B cell (primary cell): ENCODE measurements around the gene ADGRV1. TPM values are rescaled to one million over a fixed set of nuclear protein-coding genes. Genes with fewer than 3 reads are reported as not detected.

ENCODE experiments used
- ATAC-seq: fragments of 200-7000 bp; cut with Tn5 transposase; one replicate; pipeline ENCODE4 v1.10.0; 2021; ENCODE audit warnings: low read depth, mild to moderate bottlenecking, moderate number of reproducible peaks, moderate library complexity
- CTCF ChIA-PET: fragments of 350-600 bp; sonication (Branson Sonifier 250); formaldehyde crosslinking; loops from one replicate; lab custom pipeline; 2021; ENCODE audit warnings: antibody characterized with exemption, inconsistent platforms; lab: Charles Lee
- POLR2A ChIA-PET: fragments of 350-600 bp; sonication (Branson Sonifier 250); formaldehyde crosslinking; loops from one replicate; lab custom pipeline; 2021; ENCODE audit warnings: antibody characterized with exemption; lab: Charles Lee
- DNase-seq: peaks from one replicate; pipeline ENCODE4 v3.0.0; 2013
- H2AFZ ChIP-seq: 2 replicates; pipeline ENCODE4 v1.6.1; 2012; ENCODE audit warnings: mild to moderate bottlenecking, low read depth, low read length; ENCODE audit not compliant: insufficient read depth, poor library complexity, severe bottlenecking
- H3K27ac ChIP-seq, 2 donors: 1 replicate in 1 of 2; 2 replicates in 1 of 2; pipeline ENCODE4 v1.5.1; 2012 to 2013; ENCODE audit warnings: low read length in 2 of 2, mild to moderate bottlenecking in 2 of 2, moderate library complexity in 1 of 2
- H3K27me3 ChIP-seq, 4 experiments: fragments of 200-600 bp in 1 of 4; sonication (generic) in 1 of 4; replicated peaks in 1 of 4; 1 replicate in 2 of 4; 2 replicates in 2 of 4; pipeline versions ENCODE4 v1.6.1 to v1.7.0; 2013 to 2016; ENCODE audit warnings: low read length in 3 of 4, mild to moderate bottlenecking in 2 of 4, mixed read lengths in 1 of 4, moderate library complexity in 1 of 4; ENCODE audit not compliant: insufficient read depth in 4 of 4, control insufficient read depth in 3 of 4; ENCODE audit errors: control extremely low read depth in 1 of 4
- H3K36me3 ChIP-seq, 2 experiments: replicated peaks in 1 of 2; 1 replicate in 1 of 2; 2 replicates in 1 of 2; pipeline versions ENCODE4 v1.6.1 to v1.7.1; 2013; ENCODE audit warnings: low read length in 1 of 2; ENCODE audit not compliant: insufficient read depth in 2 of 2, control insufficient read depth in 1 of 2; ENCODE audit errors: control extremely low read depth in 1 of 2, extremely low read depth in 1 of 2
- H3K4me1 ChIP-seq, 2 donors: fragments of 200-600 bp in 1 of 2; sonication (generic) in 1 of 2; 1 replicate in 1 of 2; 2 replicates in 1 of 2; pipeline versions ENCODE4 v1.5.1 to v1.6.1; 2013 to 2017; ENCODE audit warnings: low read length in 2 of 2; ENCODE audit not compliant: control insufficient read depth in 2 of 2, insufficient read depth in 2 of 2
- H3K4me2 ChIP-seq: replicated peaks from 2 replicates; pipeline ENCODE3; 2012; ENCODE audit warnings: mild to moderate bottlenecking, low read depth, low read length; ENCODE audit not compliant: poor library complexity, severe bottlenecking
- H3K4me3 ChIP-seq, 5 experiments: fragments of 200-600 bp in 1 of 5; sonication (generic) in 1 of 5; 1 replicate in 3 of 5; 2 replicates in 2 of 5; pipeline versions ENCODE4 v1.5.1 to v1.7.0; 2011 to 2016; ENCODE audit warnings: low read length in 4 of 5, mild to moderate bottlenecking in 4 of 5, low read depth in 2 of 5, control low read depth in 1 of 5, moderate library complexity in 1 of 5; ENCODE audit not compliant: insufficient read depth in 1 of 5; ENCODE audit errors: control extremely low read depth in 1 of 5, extremely low read depth in 1 of 5
- H3K79me2 ChIP-seq: fragments of 200-600 bp; sonication (generic); one replicate; pipeline ENCODE4 v1.6.0; 2016; ENCODE audit warnings: low read length; ENCODE audit not compliant: control insufficient read depth, insufficient read depth
- H3K9ac ChIP-seq: fragments of 200-600 bp; sonication (generic); 2 replicates; pipeline ENCODE4 v1.6.1; 2017; ENCODE audit warnings: mild to moderate bottlenecking, low read length, moderate library complexity
- H3K9me3 ChIP-seq, 3 donors: one replicate each; pipeline versions ENCODE4 v1.6.1 to v1.7.1; 2013; ENCODE audit warnings: low read length in 2 of 3; ENCODE audit not compliant: control insufficient read depth in 2 of 3, insufficient read depth in 1 of 3; ENCODE audit errors: control extremely low read depth in 1 of 3
- H4K20me1 ChIP-seq: 2 replicates; pipeline ENCODE4 v1.6.0; 2012; ENCODE audit warnings: mild to moderate bottlenecking, low read length; ENCODE audit not compliant: insufficient read depth, control insufficient read depth, poor library complexity, severe bottlenecking
- H3K27ac Mint-ChIP-seq: one replicate; pipeline ENCODE4 v1.8.0; 2021; ENCODE audit warnings: mixed read lengths
- H3K27me3 Mint-ChIP-seq: one replicate; pipeline ENCODE4 v1.8.0; 2021; ENCODE audit warnings: mixed read lengths
- H3K4me1 Mint-ChIP-seq: one replicate; pipeline ENCODE4 v1.8.0; 2021; ENCODE audit warnings: mixed read lengths
- H3K4me3 Mint-ChIP-seq: one replicate; pipeline ENCODE4 v1.8.0; 2021; ENCODE audit warnings: mixed read lengths
- H3K9me3 Mint-ChIP-seq: one replicate; pipeline ENCODE4 v1.8.0; 2022; ENCODE audit warnings: mixed read lengths; ENCODE audit not compliant: insufficient read depth
- CTCF ChIP-seq: fragments of 200-600 bp; IDR thresholded peaks from one replicate; pipeline ENCODE4 v1.8.0; 2022; ENCODE audit warnings: antibody characterized with exemption, mild to moderate bottlenecking
- EZH2 ChIP-seq: IDR thresholded peaks from 2 replicates; pipeline ENCODE4 v1.6.1; 2012; ENCODE audit warnings: borderline replicate concordance, low read depth, mild to moderate bottlenecking, moderate library complexity, low read length; ENCODE audit not compliant: insufficient read depth, poor library complexity, severe bottlenecking
- WGBS: methylation state at CpG from one replicate; pipeline ENCODE4 v1.1.5; 2013; ENCODE audit warnings: missing lambda C conversion rate; ENCODE audit not compliant: insufficient coverage; 5-methylcytosine and 5-hydroxymethylcytosine counted together
- intact Hi-C: fragments of 100-400 bp; cut with micrococcal nuclease; formaldehyde crosslinking; loops from one replicate; pipeline ENCODE4 v1.10.0; 2022
- polyA plus RNA-seq: library from polyadenylated mRNA; depleted of rRNA; stranded (reverse); fragments of >200 nt; gene quantifications from 2 replicates; pipeline ENCODE4 v1.2.3, GENCODE V29; 2012
- total RNA-seq, 2 donors: library from RNA; stranded (reverse); fragments of 120-200 nt in 1 of 2; gene quantifications; 1 replicate in 1 of 2; 2 replicates in 1 of 2; pipeline versions ENCODE4 v1.2.3 to v1.2.4, GENCODE V29; 2013 to 2022

The ADGRV1 gene
- total and polyA plus RNA-seq, 2 donors (not counting 1 experiment from before 2014, with no cell fraction given), result 0.07 TPM; not detected in 1

- DNase-seq (no peak), ATAC-seq (no peak)
- Histone ChIP-seq H3K9ac (no peak overlapping the region), H3K4me1 (no peaks in the 10 kb centered on the region), H3K36me3 (no peaks in the 10 kb centered on the region), H4K20me1 (no peaks in the 10 kb centered on the region), H3K4me3 (no peak overlapping the region), H3K4me2 (no peak overlapping the region), H3K27me3 (no peaks in the 10 kb centered on the region), H3K9me3 (no peaks in the 10 kb centered on the region), H3K27ac (no peak overlapping the region), H3K79me2 (no peaks in the 10 kb centered on the region), H2AFZ (no peak overlapping the region)
- no peaks in the 10 kb centered on the region for H3K9me3 Mint-ChIP-seq
- no peak overlapping the region for H3K27ac Mint-ChIP-seq
- peaks cover 7% of the 10 kb centered on the region for H3K27me3 Mint-ChIP-seq
- TF ChIP-seq CTCF, result no peak
- no peak for TF ChIP-seq EZH2
- 11% methylated on average over 2 of the region's 4 CpGs for WGBS
- CTCF ChIA-PET, result no interaction called here
- POLR2A ChIA-PET, result no interaction called here
- intact Hi-C loops, result no loop called here
- H3K4me3 Mint-ChIP-seq, result no peak overlapping the region
- H3K4me1 Mint-ChIP-seq, result no peaks in the 10 kb centered on the region
Measured at GRCh38 chr5:91052977-91053740, 494.6 kb downstream of the ADGRV1 start.

GRCh38 chr5:91053741-91054025 lies 495.1 kb downstream of the ADGRV1 start:
- no peaks in the 10 kb centered on the region for H3K79me2 ChIP-seq
- intact Hi-C loops, result no loop called here

More at GRCh38 chr5:91053741-91054025, 495.1 kb downstream of the ADGRV1 start:
- H3K27me3 ChIP-seq, result no peaks in the 10 kb centered on the region
- TF ChIP-seq EZH2, result no peak
- ChIA-PET POLR2A (no interaction called here), CTCF (no interaction called here)
- WGBS, result no CpG with 5 or more reads among the region's 1 CpG
- H3K27ac ChIP-seq, result no peak overlapping the region
- no peak overlapping the region for H3K4me3 ChIP-seq
- no peaks in the 10 kb centered on the region for H4K20me1 ChIP-seq
- H3K27ac Mint-ChIP-seq, result no peak overlapping the region
- DNase-seq, result no peak
- no peak for ATAC-seq
- H3K4me3 Mint-ChIP-seq, result no peak overlapping the region
- H3K9me3 Mint-ChIP-seq, result no peaks in the 10 kb centered on the region
- H3K9me3 ChIP-seq, result no peaks in the 10 kb centered on the region
- H3K36me3 ChIP-seq, result no peaks in the 10 kb centered on the region
- no peak overlapping the region for H3K9ac ChIP-seq
- H3K4me1 Mint-ChIP-seq, result no peaks in the 10 kb centered on the region
- no peaks in the 10 kb centered on the region for H3K4me1 ChIP-seq
- H2AFZ ChIP-seq, result no peak overlapping the region
- no peak overlapping the region for H3K4me2 ChIP-seq
- H3K27me3 Mint-ChIP-seq, result peaks cover 7% of the 10 kb centered on the region
